Measurements from ENCODE around the gene CNTD1. TPM values are rescaled to one million over a fixed set of nuclear protein-coding genes. Genes with fewer than 3 reads are reported as not detected.
"Not testable (repeated sequence)": the region's sequence is repeated elsewhere in the genome, so short reads cannot be mapped to it uniquely, and the experiment has no call there.

CNTD1 gene
- total RNA-seq, 1 experiment from 2014 or later = not detected

- no peaks in the 10 kb centered on the region for H3K9me3 ChIP-seq (ENCODE audit: low read length)
- no peak overlapping the region for H3K4me2 ChIP-seq (ENCODE audit: low read depth, low read length, poor library complexity, severe bottlenecking)
- no peak overlapping the region for H2AFZ ChIP-seq (ENCODE audit: low read length)
- no peak overlapping the region for H3K27ac ChIP-seq (ENCODE audit: low read length)
- H3K4me3 ChIP-seq (ENCODE audit: low read length) = no peak overlapping the region
- no peaks in the 10 kb centered on the region for H3K4me1 ChIP-seq (ENCODE audit: low read length)
- peaks cover 6% of the 10 kb centered on the region; the same call in 1 of the 2 replicates for H3K36me3 ChIP-seq (ENCODE audit: insufficient read depth, low read length)
- no peaks in the 10 kb centered on the region for H3K79me2 ChIP-seq (ENCODE audit: low read length)
- H4K20me1 ChIP-seq (ENCODE audit: insufficient read depth, low read depth, low read length) = peaks cover 11% of the 10 kb centered on the region; the same call in 1 of the 2 replicates
- no peaks in the 10 kb centered on the region for H3K9me2 ChIP-seq (replicated peaks; ENCODE audit: insufficient read depth, low read length)
- no peak for DNase-seq
- no peaks in the 10 kb centered on the region for H3K27me3 ChIP-seq (ENCODE audit: low read length)
- H3K9ac ChIP-seq (ENCODE audit: low read length) = no peak overlapping the region
Observed at GRCh38 chr17:42849451-42850181, 51.0 kb downstream of the CNTD1 start.

- Histone ChIP-seq H3K4me3 (ENCODE audit: low read length) (no peak within 1 kb of the TSS), H3K4me1 (ENCODE audit: low read length) (no peaks in the 10 kb centered on the region), H2AFZ (ENCODE audit: low read length) (no peak within 1 kb of the TSS), H3K27me3 (ENCODE audit: low read length) (no peaks in the 10 kb centered on the region), H3K36me3 (ENCODE audit: insufficient read depth, low read length) (no peaks in the 10 kb centered on the region), H3K79me2 (ENCODE audit: low read length) (no peaks in the 10 kb centered on the region), H4K20me1 (ENCODE audit: insufficient read depth, low read depth, low read length) (peaks cover 4% of the 10 kb centered on the region; the same call in 1 of the 2 replicates), H3K27ac (ENCODE audit: low read length) (no peak within 1 kb of the TSS), H3K9me2 (replicated peaks; ENCODE audit: insufficient read depth, low read length) (no peaks in the 10 kb centered on the region), H3K9me3 (ENCODE audit: low read length) (no peaks in the 10 kb centered on the region), H3K4me2 (ENCODE audit: low read depth, low read length, poor library complexity, severe bottlenecking) (no peak within 1 kb of the TSS), H3K9ac (ENCODE audit: low read length) (no peak within 1 kb of the TSS)
- no peak for DNase-seq
Observed at GRCh38 chr17:42850954-42851353, 52.3 kb downstream of the CNTD1 start, which contains the start of gene AOC3. Gene AOC3 (plus strand): TSS chr17:42851199. CDS start chr17:42851344, 145 bp downstream.

- H3K4me1 ChIP-seq (ENCODE audit: low read length); H3K9ac ChIP-seq (ENCODE audit: low read length); H3K9me2 ChIP-seq (replicated peaks; ENCODE audit: insufficient read depth, low read length); H3K36me3 ChIP-seq (ENCODE audit: insufficient read depth, low read length); H2AFZ ChIP-seq (ENCODE audit: low read length); DNase-seq; H3K27ac ChIP-seq (ENCODE audit: low read length); H3K4me3 ChIP-seq (ENCODE audit: low read length); H3K79me2 ChIP-seq (ENCODE audit: low read length); H3K9me3 ChIP-seq (ENCODE audit: low read length); H4K20me1 ChIP-seq (ENCODE audit: insufficient read depth, low read depth, low read length); H3K4me2 ChIP-seq (ENCODE audit: low read depth, low read length, poor library complexity, severe bottlenecking); H3K27me3 ChIP-seq (ENCODE audit: low read length): not testable (repeated sequence)
Observed at GRCh38 chr17:42851371-42852240, 52.9 kb downstream of the CNTD1 start.

- H3K9me2 ChIP-seq (replicated peaks; ENCODE audit: insufficient read depth, low read length) = no peaks in the 10 kb centered on the region
- H3K4me1 ChIP-seq (ENCODE audit: low read length) = no peaks in the 10 kb centered on the region
- H3K36me3 ChIP-seq (ENCODE audit: insufficient read depth, low read length) = no peaks in the 10 kb centered on the region
- no peak overlapping the region for H3K27ac ChIP-seq (ENCODE audit: low read length)
- no peaks in the 10 kb centered on the region for H3K79me2 ChIP-seq (ENCODE audit: low read length)
- no peaks in the 10 kb centered on the region for H3K27me3 ChIP-seq (ENCODE audit: low read length)
- no peak overlapping the region for H2AFZ ChIP-seq (ENCODE audit: low read length)
- no peak for DNase-seq
- H3K4me2 ChIP-seq (ENCODE audit: low read depth, low read length, poor library complexity, severe bottlenecking) = no peak overlapping the region
- H3K4me3 ChIP-seq (ENCODE audit: low read length) = no peak overlapping the region
- H3K9me3 ChIP-seq (ENCODE audit: low read length) = no peaks in the 10 kb centered on the region
- no peak overlapping the region for H3K9ac ChIP-seq (ENCODE audit: low read length)
- peaks cover 4% of the 10 kb centered on the region; the same call in 1 of the 2 replicates for H4K20me1 ChIP-seq (ENCODE audit: insufficient read depth, low read depth, low read length)
Observed at GRCh38 chr17:42852351-42852750, 53.7 kb downstream of the CNTD1 start.

- Histone ChIP-seq H3K4me2 (ENCODE audit: low read depth, low read length, poor library complexity, severe bottlenecking) (no peak overlapping the region), H3K4me3 (ENCODE audit: low read length) (no peak overlapping the region), H4K20me1 (ENCODE audit: insufficient read depth, low read depth, low read length) (peaks cover 4% of the 10 kb centered on the region; the same call in 1 of the 2 replicates), H3K27me3 (ENCODE audit: low read length) (no peaks in the 10 kb centered on the region), H3K9ac (ENCODE audit: low read length) (no peak overlapping the region), H3K79me2 (ENCODE audit: low read length) (no peaks in the 10 kb centered on the region), H2AFZ (ENCODE audit: low read length) (no peak overlapping the region), H3K4me1 (ENCODE audit: low read length) (no peaks in the 10 kb centered on the region), H3K9me2 (replicated peaks; ENCODE audit: insufficient read depth, low read length) (no peaks in the 10 kb centered on the region), H3K27ac (ENCODE audit: low read length) (no peak overlapping the region), H3K9me3 (ENCODE audit: low read length) (no peaks in the 10 kb centered on the region), H3K36me3 (ENCODE audit: insufficient read depth, low read length) (no peaks in the 10 kb centered on the region)
- no peak for DNase-seq
Observed at GRCh38 chr17:42853004-42853403, 54.3 kb downstream of the CNTD1 start.

- Histone ChIP-seq H3K4me3 (ENCODE audit: low read length) (no peak overlapping the region), H4K20me1 (ENCODE audit: insufficient read depth, low read depth, low read length) (peaks cover 4% of the 10 kb centered on the region; the same call in 1 of the 2 replicates), H3K9me3 (ENCODE audit: low read length) (no peaks in the 10 kb centered on the region), H3K4me1 (ENCODE audit: low read length) (no peaks in the 10 kb centered on the region), H2AFZ (ENCODE audit: low read length) (no peak overlapping the region), H3K9ac (ENCODE audit: low read length) (no peak overlapping the region), H3K79me2 (ENCODE audit: low read length) (no peaks in the 10 kb centered on the region), H3K4me2 (ENCODE audit: low read depth, low read length, poor library complexity, severe bottlenecking) (no peak overlapping the region), H3K27me3 (ENCODE audit: low read length) (no peaks in the 10 kb centered on the region), H3K36me3 (ENCODE audit: insufficient read depth, low read length) (no peaks in the 10 kb centered on the region), H3K27ac (ENCODE audit: low read length) (no peak overlapping the region), H3K9me2 (replicated peaks; ENCODE audit: insufficient read depth, low read length) (no peaks in the 10 kb centered on the region)
- DNase-seq = no peak
Observed at GRCh38 chr17:42853597-42853967, 54.9 kb downstream of the CNTD1 start.

- H4K20me1 ChIP-seq (ENCODE audit: insufficient read depth, low read depth, low read length) = peaks cover 3% of the 10 kb centered on the region; the same call in 1 of the 2 replicates
- no peak overlapping the region for H3K27ac ChIP-seq (ENCODE audit: low read length)
- no peaks in the 10 kb centered on the region for H3K9me2 ChIP-seq (replicated peaks; ENCODE audit: insufficient read depth, low read length)
- H3K36me3 ChIP-seq (ENCODE audit: insufficient read depth, low read length) = no peaks in the 10 kb centered on the region
- H3K4me2 ChIP-seq (ENCODE audit: low read depth, low read length, poor library complexity, severe bottlenecking) = no peak overlapping the region
- no peaks in the 10 kb centered on the region for H3K4me1 ChIP-seq (ENCODE audit: low read length)
- no peak overlapping the region for H3K4me3 ChIP-seq (ENCODE audit: low read length)
- H3K27me3 ChIP-seq (ENCODE audit: low read length) = no peaks in the 10 kb centered on the region
- H3K79me2 ChIP-seq (ENCODE audit: low read length) = no peaks in the 10 kb centered on the region
- H3K9ac ChIP-seq (ENCODE audit: low read length) = no peak overlapping the region
- no peaks in the 10 kb centered on the region for H3K9me3 ChIP-seq (ENCODE audit: low read length)
- no peak overlapping the region for H2AFZ ChIP-seq (ENCODE audit: low read length)
- no peak for DNase-seq
Observed at GRCh38 chr17:42853968-42854790, 55.5 kb downstream of the CNTD1 start.
